ENCODE data around the gene TMEM51.

Gene TMEM51

GRCh38 chr1:15248216-15248615, 94.7 kb downstream of the TMEM51 start:
- Histone ChIP-seq H4K12ac (ENCODE audit: low read depth, low read length) (no peak overlapping the region), H3K27ac (ENCODE audit: low read depth, low read length) (no peak overlapping the region), H3K18ac (ENCODE audit: low read length) (no peak overlapping the region), H2AK5ac (ENCODE audit: low read length) (no peak overlapping the region), H2BK5ac (ENCODE audit: low read depth, low read length, poor library complexity) (no peak overlapping the region), H3K27me3 (ENCODE audit: insufficient read depth, low read length) (peaks cover 2% of the 10 kb centered on the region), H3K4ac (ENCODE audit: low read depth, low read length) (no peak overlapping the region), H3K4me3 (ENCODE audit: low read depth, low read length) (no peak overlapping the region), H3K79me2 (ENCODE audit: control insufficient read depth, insufficient read depth, low read length, poor library complexity) (no peaks in the 10 kb centered on the region), H2AFZ (ENCODE audit: insufficient read depth, low read length, poor library complexity) (no peak overlapping the region), H3K79me1 (ENCODE audit: low read length) (no peaks in the 10 kb centered on the region), H4K91ac (ENCODE audit: low read depth, low read length) (no peak overlapping the region), H2BK12ac (ENCODE audit: low read length) (no peak overlapping the region), H2BK120ac (ENCODE audit: insufficient read depth, low read length, poor library complexity) (no peak overlapping the region), H3K4me1 (ENCODE audit: control insufficient read depth in 1 of 2, insufficient read depth in 2 of 2, low read length in 2 of 2) (peaks cover 3 to 8% of the 10 kb centered on the region in 2 experiments), H3K9me3 (ENCODE audit: insufficient read depth, low read depth, low read length) (peaks cover 6% of the 10 kb centered on the region), H3K14ac (ENCODE audit: low read length) (no peak overlapping the region), H4K8ac (ENCODE audit: low read depth, low read length) (no peak overlapping the region), H3K4me2 (ENCODE audit: low read length) (no peak overlapping the region), H3K36me3 (ENCODE audit: control insufficient read depth in 1 of 2, insufficient read depth in 2 of 2, low read length in 2 of 2) (no peaks in the 10 kb centered on the region), H3K23ac (ENCODE audit: low read length) (no peak overlapping the region), H3K9ac (ENCODE audit: low read length) (no peak overlapping the region)
- DNase-seq = no peak
- no CpG with 5 or more reads among the region's 4 CpGs for WGBS (ENCODE audit: extremely low coverage, insufficient coverage, insufficient read length)

- Histone ChIP-seq H2AK5ac (ENCODE audit: low read length) (no peak overlapping the region), H3K27me3 (ENCODE audit: insufficient read depth, low read length) (peaks cover 2% of the 10 kb centered on the region), H3K79me2 (ENCODE audit: control insufficient read depth, insufficient read depth, low read length, poor library complexity) (no peaks in the 10 kb centered on the region), H3K27ac (ENCODE audit: low read depth, low read length) (no peak overlapping the region), H2AFZ (ENCODE audit: insufficient read depth, low read length, poor library complexity) (no peak overlapping the region), H2BK5ac (ENCODE audit: low read depth, low read length, poor library complexity) (no peak overlapping the region), H3K36me3 (ENCODE audit: control insufficient read depth in 1 of 2, insufficient read depth in 2 of 2, low read length in 2 of 2) (no peaks in the 10 kb centered on the region), H3K23ac (ENCODE audit: low read length) (no peak overlapping the region), H2BK12ac (ENCODE audit: low read length) (no peak overlapping the region), H3K4me2 (ENCODE audit: low read length) (no peak overlapping the region), H3K4me3 (ENCODE audit: low read depth, low read length) (no peak overlapping the region), H3K4ac (ENCODE audit: low read depth, low read length) (no peak overlapping the region), H4K12ac (ENCODE audit: low read depth, low read length) (no peak overlapping the region), H4K91ac (ENCODE audit: low read depth, low read length) (no peak overlapping the region), H4K8ac (ENCODE audit: low read depth, low read length) (no peak overlapping the region), H3K79me1 (ENCODE audit: low read length) (no peaks in the 10 kb centered on the region), H2BK120ac (ENCODE audit: insufficient read depth, low read length, poor library complexity) (no peak overlapping the region), H3K14ac (ENCODE audit: low read length) (no peak overlapping the region), H3K9ac (ENCODE audit: low read length) (no peak overlapping the region), H3K4me1 (ENCODE audit: control insufficient read depth in 1 of 2, insufficient read depth in 2 of 2, low read length in 2 of 2) (peaks cover 3 to 5% of the 10 kb centered on the region in 2 experiments), H3K9me3 (ENCODE audit: insufficient read depth, low read depth, low read length) (peaks cover 6% of the 10 kb centered on the region), H3K18ac (ENCODE audit: low read length) (no peak overlapping the region)
- WGBS (ENCODE audit: extremely low coverage, insufficient coverage, insufficient read length) = no CpG with 5 or more reads among the region's 5 CpGs
- no peak for DNase-seq
These were observed 95.5 kb downstream of the TMEM51 start for GRCh38 chr1:15249081-15249480.

- no peaks in the 10 kb centered on the region for H3K79me1 ChIP-seq (ENCODE audit: low read length)
- no peak overlapping the region for H3K23ac ChIP-seq (ENCODE audit: low read length)
- no peak overlapping the region for H2BK12ac ChIP-seq (ENCODE audit: low read length)
These were observed 98.6 kb downstream of the TMEM51 start for GRCh38 chr1:15251857-15252835.

GRCh38 chr1:15254559-15254958, 101.0 kb downstream of the TMEM51 start:
- no CpG with 5 or more reads among the region's 2 CpGs for WGBS (ENCODE audit: extremely low coverage, insufficient coverage, insufficient read length)
- no peaks in the 10 kb centered on the region for H3K4me1 ChIP-seq (ENCODE audit: control insufficient read depth in 1 of 2, insufficient read depth in 2 of 2, low read length in 2 of 2)
- no peak overlapping the region for H4K12ac ChIP-seq (ENCODE audit: low read depth, low read length)
- H3K4me3 ChIP-seq (ENCODE audit: low read depth, low read length) = no peak overlapping the region
- no peak overlapping the region for H3K4ac ChIP-seq (ENCODE audit: low read depth, low read length)
- no peaks in the 10 kb centered on the region for H3K27me3 ChIP-seq (ENCODE audit: insufficient read depth, low read length)
- no peak overlapping the region for H4K91ac ChIP-seq (ENCODE audit: low read depth, low read length)
- no peak overlapping the region for H3K27ac ChIP-seq (ENCODE audit: low read depth, low read length)
- H4K8ac ChIP-seq (ENCODE audit: low read depth, low read length) = no peak overlapping the region
- H3K4me2 ChIP-seq (ENCODE audit: low read length) = no peak overlapping the region
- H2BK120ac ChIP-seq (ENCODE audit: insufficient read depth, low read length, poor library complexity) = no peak overlapping the region
- DNase-seq = no peak
- H3K18ac ChIP-seq (ENCODE audit: low read length) = no peak overlapping the region
- H3K79me1 ChIP-seq (ENCODE audit: low read length) = no peaks in the 10 kb centered on the region
- H2BK5ac ChIP-seq (ENCODE audit: low read depth, low read length, poor library complexity) = no peak overlapping the region
- H3K36me3 ChIP-seq (ENCODE audit: control insufficient read depth in 1 of 2, insufficient read depth in 2 of 2, low read length in 2 of 2) = no peaks in the 10 kb centered on the region
- H3K79me2 ChIP-seq (ENCODE audit: control insufficient read depth, insufficient read depth, low read length, poor library complexity) = no peaks in the 10 kb centered on the region
- no peak overlapping the region for H3K23ac ChIP-seq (ENCODE audit: low read length)
- H3K9ac ChIP-seq (ENCODE audit: low read length) = no peak overlapping the region
- H3K9me3 ChIP-seq (ENCODE audit: insufficient read depth, low read depth, low read length) = peaks cover 3% of the 10 kb centered on the region
- no peak overlapping the region for H2AFZ ChIP-seq (ENCODE audit: insufficient read depth, low read length, poor library complexity)
- H3K14ac ChIP-seq (ENCODE audit: low read length) = no peak overlapping the region
- no peak overlapping the region for H2BK12ac ChIP-seq (ENCODE audit: low read length)
- H2AK5ac ChIP-seq (ENCODE audit: low read length) = no peak overlapping the region

More at GRCh38 chr1:15251857-15252835, 98.6 kb downstream of the TMEM51 start:
- Histone ChIP-seq H2AFZ (ENCODE audit: insufficient read depth, low read length, poor library complexity) (no peak overlapping the region), H4K12ac (ENCODE audit: low read depth, low read length) (no peak overlapping the region), H3K27me3 (ENCODE audit: insufficient read depth, low read length) (peaks cover 2% of the 10 kb centered on the region), H3K18ac (ENCODE audit: low read length) (no peak overlapping the region), H3K36me3 (ENCODE audit: control insufficient read depth in 1 of 2, insufficient read depth in 2 of 2, low read length in 2 of 2) (no peaks in the 10 kb centered on the region), H2BK120ac (ENCODE audit: insufficient read depth, low read length, poor library complexity) (no peak overlapping the region), H3K4me2 (ENCODE audit: low read length) (no peak overlapping the region), H3K4ac (ENCODE audit: low read depth, low read length) (no peak overlapping the region), H4K8ac (ENCODE audit: low read depth, low read length) (no peak overlapping the region), H3K4me3 (ENCODE audit: low read depth, low read length) (no peak overlapping the region), H3K27ac (ENCODE audit: low read depth, low read length) (no peak overlapping the region), H3K4me1 (ENCODE audit: control insufficient read depth in 1 of 2, insufficient read depth in 2 of 2, low read length in 2 of 2) (peaks cover 3 to 5% of the 10 kb centered on the region in 2 experiments), H4K91ac (ENCODE audit: low read depth, low read length) (no peak overlapping the region), H3K14ac (ENCODE audit: low read length) (no peak overlapping the region), H3K9ac (ENCODE audit: low read length) (no peak overlapping the region), H2AK5ac (ENCODE audit: low read length) (no peak overlapping the region), H2BK5ac (ENCODE audit: low read depth, low read length, poor library complexity) (no peak overlapping the region), H3K9me3 (ENCODE audit: insufficient read depth, low read depth, low read length) (peaks cover 6% of the 10 kb centered on the region), H3K79me2 (ENCODE audit: control insufficient read depth, insufficient read depth, low read length, poor library complexity) (no peaks in the 10 kb centered on the region)
- WGBS (ENCODE audit: extremely low coverage, insufficient coverage, insufficient read length) = no CpG with 5 or more reads among the region's 14 CpGs
- no peak for DNase-seq
